Activated naive CD4-positive, alpha-beta T cell treated with anti-CD3 and anti-CD28 coated beads, Interleukin-2, amount 10 ng/mL, durations not matched to agents 7 days and 5 days (primary cell): ENCODE data around the gene UBL4B.

ENCODE experiments used
- CTCF ChIA-PET: fragments of 350-600 bp; sonication (Branson Sonifier 250); formaldehyde crosslinking; loops from one replicate; lab custom pipeline; 2021; ENCODE audit warnings: antibody characterized with exemption; lab: Charles Lee
- DNase-seq: peaks from one replicate; pipeline ENCODE4 v3.0.0-alpha.2; 2020
- H3K27ac Mint-ChIP-seq: one replicate; pipeline ENCODE4 v1.8.0; 2021; ENCODE audit warnings: mild to moderate bottlenecking, moderate library complexity, mixed read lengths
- H3K27me3 Mint-ChIP-seq: one replicate; pipeline ENCODE4 v1.8.0; 2021; ENCODE audit warnings: mild to moderate bottlenecking, mixed read lengths
- H3K36me3 Mint-ChIP-seq: one replicate; pipeline ENCODE4 v1.8.0; 2021; ENCODE audit warnings: mixed read lengths
- H3K4me1 Mint-ChIP-seq: one replicate; pipeline ENCODE4 v1.8.0; 2021; ENCODE audit warnings: mixed read lengths
- H3K4me3 Mint-ChIP-seq: one replicate; pipeline ENCODE4 v1.8.0; 2021; ENCODE audit warnings: mild to moderate bottlenecking, moderate library complexity, mixed read lengths
- H3K9me3 Mint-ChIP-seq: one replicate; pipeline ENCODE4 v1.8.0; 2021; ENCODE audit warnings: mixed read lengths

UBL4B gene

DNA sequence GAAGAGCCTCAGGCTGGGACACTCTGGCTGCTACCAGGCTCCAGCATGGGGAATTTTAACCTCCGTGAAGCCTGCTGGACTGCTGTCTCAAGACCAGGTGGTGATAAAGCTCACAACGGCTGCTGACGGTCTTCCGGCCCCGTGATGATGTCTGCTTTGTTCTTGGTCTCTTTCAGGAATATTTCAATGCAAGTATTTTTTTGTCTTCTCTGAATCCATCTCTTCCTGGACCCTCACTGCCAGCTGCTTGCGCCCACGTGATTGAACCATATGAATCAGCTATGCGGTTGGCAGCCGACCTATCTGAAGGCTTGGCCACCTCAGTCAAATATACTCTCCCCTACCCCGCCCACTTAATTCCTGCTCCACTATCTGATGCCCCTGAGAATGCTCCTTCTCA, 23.4 kb downstream of the UBL4B start:
- peak; percentile 1 for DNase-seq
- Mint-ChIP-seq H3K27me3 (peaks cover 61% of the 10 kb centered on the region), H3K4me3 (no peak overlapping the region), H3K27ac (no peak overlapping the region), H3K36me3 (no peaks in the 10 kb centered on the region), H3K4me1 (peaks cover 13% of the 10 kb centered on the region), H3K9me3 (no peaks in the 10 kb centered on the region)
- CTCF ChIA-PET, result interaction anchor here (1.3 to 1.8 kb wide), 2 partner anchors 61 to 75 kb away, joined by 3 read pairs; no protein-coding TSS in a partner anchor

DNA sequence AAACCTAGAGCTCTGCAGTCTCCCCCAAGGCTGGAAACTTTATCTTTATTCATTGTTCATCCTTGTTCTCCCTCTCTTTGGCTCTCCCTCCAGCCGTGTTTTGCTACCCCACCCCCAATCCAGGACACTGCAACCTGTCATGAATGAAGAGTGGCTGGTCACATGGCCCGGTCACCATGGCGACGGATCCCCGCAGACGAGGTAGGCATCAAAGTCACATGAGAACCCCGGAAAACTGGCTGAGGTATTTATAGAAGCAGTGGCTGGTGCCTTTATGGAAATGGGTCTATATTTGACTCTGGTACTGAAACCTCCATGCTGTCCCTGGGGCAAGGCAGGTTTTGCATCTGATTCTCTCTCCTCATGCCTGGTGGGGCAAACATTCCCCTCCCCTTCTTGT, 24.7 kb downstream of the UBL4B start:
- Mint-ChIP-seq H3K36me3 (no peaks in the 10 kb centered on the region), H3K27me3 (peaks cover 56% of the 10 kb centered on the region), H3K4me1 (peaks cover 13% of the 10 kb centered on the region), H3K27ac (no peak overlapping the region), H3K4me3 (no peak overlapping the region), H3K9me3 (no peaks in the 10 kb centered on the region)
- CTCF ChIA-PET, result interaction anchor here (0.8 kb wide), 1 partner anchor 49 kb away, joined by 3 read pairs; no protein-coding TSS in a partner anchor
- DNase-seq, result peak; percentile 72

DNA sequence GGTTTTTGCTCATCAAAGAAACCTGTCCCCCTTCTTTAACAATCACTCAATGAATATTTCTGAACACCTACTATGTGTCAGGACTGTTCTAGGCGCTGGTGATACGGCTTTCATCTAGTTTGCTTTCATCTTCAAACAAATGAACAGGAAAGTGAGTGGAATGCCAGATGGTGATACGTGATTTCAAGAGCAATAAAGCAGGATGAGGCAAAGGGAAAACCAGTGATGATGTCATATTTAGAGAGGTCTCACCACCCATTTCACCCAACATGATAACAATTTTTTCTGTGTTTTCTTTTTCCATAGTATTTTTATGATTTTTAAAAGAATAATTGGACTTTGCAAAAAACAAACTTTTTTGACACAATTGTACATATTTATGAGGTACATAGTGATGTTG, 26.7 kb downstream of the UBL4B start:
- CTCF ChIA-PET, result interaction anchor here (1.9 kb wide), 1 partner anchor 58 kb away, joined by 4 read pairs; no protein-coding TSS in a partner anchor
- Mint-ChIP-seq H3K36me3 (no peaks in the 10 kb centered on the region), H3K9me3 (no peaks in the 10 kb centered on the region), H3K4me1 (peaks cover 13% of the 10 kb centered on the region), H3K27ac (no peak overlapping the region), H3K4me3 (no peak overlapping the region), H3K27me3 (peaks cover 59% of the 10 kb centered on the region)
- DNase-seq, result no peak

DNA sequence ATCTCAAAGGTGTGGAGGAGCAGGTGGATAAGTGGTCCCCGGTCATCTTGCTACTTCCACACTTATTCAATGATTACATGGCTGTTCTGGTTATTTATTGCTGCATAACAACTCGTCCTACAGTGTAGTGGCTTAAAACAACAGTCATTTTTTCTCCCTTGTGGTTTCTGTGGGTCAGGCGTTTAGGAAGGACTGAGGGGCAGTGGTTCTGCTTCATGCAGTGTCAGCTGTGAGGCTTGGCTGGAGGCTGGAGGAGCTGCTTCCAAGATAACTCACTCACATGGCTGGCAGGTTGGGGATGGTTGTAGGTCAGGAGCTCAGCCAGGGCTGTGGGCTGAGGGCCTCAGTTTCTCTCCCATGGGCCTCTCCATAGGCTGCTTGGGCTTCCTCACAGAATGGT, 32.1 kb downstream of the UBL4B start:
- CTCF ChIA-PET, result no interaction called here
- H3K9me3 Mint-ChIP-seq, result no peaks in the 10 kb centered on the region
- no peaks in the 10 kb centered on the region for H3K36me3 Mint-ChIP-seq
- no peaks in the 10 kb centered on the region for H3K4me1 Mint-ChIP-seq
- H3K4me3 Mint-ChIP-seq, result no peak overlapping the region
- peaks cover 35% of the 10 kb centered on the region for H3K27me3 Mint-ChIP-seq
- H3K27ac Mint-ChIP-seq, result no peak overlapping the region
- DNase-seq, result no peak

DNA sequence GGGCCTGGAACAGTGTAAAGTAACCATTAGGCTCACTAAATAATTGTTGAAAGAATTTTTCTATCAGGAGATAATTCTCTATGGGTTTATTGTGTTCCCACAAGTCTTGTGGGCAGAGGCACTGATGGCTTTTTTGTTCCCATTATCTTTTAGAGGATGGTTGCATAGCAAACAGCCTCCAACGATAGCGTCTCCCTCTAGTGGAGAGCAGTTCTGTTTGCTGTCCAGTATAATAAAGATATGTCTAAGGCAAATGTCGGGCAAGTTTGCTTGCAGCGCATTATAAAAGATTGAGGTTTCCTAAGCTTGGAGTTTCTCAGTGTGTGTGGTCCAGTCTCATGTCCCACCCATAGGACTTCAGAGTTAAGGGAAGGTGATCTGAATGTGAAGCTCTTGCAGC, 36.7 kb downstream of the UBL4B start:
- no peak overlapping the region for H3K27ac Mint-ChIP-seq
- no peaks in the 10 kb centered on the region for H3K36me3 Mint-ChIP-seq
- peaks cover 8% of the 10 kb centered on the region for H3K27me3 Mint-ChIP-seq
- peaks cover 3% of the 10 kb centered on the region for H3K4me1 Mint-ChIP-seq
- DNase-seq, result no peak
- CTCF ChIA-PET, result no interaction called here
- no peaks in the 10 kb centered on the region for H3K9me3 Mint-ChIP-seq
- H3K4me3 Mint-ChIP-seq, result no peak overlapping the region

DNA sequence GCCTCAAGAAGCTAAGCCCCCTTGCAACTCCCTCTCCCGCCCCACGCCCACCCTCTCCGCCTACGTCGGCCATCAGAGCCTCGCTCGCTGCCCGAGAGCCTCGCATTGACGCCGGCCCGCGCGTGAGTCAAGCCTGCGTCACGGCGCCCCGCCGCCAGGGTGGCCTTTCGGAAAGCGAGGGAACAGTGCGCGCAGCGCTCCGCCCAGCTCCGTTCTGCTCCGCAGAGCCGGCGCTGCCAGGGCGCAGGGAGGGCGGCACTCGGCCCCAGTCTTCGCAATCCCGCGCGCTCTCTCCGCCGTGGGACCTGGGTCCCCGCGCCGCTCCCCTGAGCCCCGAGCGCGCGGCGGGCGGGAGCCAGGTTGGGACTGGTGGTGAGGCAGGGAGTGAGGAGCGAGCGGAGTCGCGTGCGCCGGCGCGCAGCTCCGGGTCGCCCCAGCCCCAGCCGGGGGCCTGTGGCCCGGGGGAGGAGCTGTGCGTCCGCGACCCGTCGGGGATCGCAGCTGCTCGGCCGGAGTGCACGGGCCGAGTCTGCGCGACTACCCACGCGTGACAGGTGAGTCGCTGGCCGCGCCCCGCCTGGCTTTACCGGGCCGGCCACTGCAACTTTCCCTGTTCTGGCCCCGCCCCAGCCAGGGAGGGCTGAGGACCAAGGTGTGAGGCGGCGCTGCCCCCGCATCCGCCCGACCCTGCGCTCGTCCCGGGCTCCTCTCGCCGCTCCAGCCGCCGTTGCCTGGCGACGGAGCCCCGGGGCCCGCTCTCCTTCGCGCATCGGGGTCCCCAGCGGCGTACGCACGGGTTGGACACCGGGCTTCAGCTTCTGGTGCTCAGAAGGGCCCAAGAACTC, 38.3 kb downstream of the UBL4B start, which contains the start of gene SLC6A17:
TSS of gene SLC6A17 (plus strand) at position 165 of the 845 bp plus-strand sequence. CDS start 16,436 bp downstream, outside the sequence.
- Mint-ChIP-seq H3K4me3 (no peak within 1 kb of the TSS), H3K27ac (no peak within 1 kb of the TSS), H3K4me1 (peaks cover 3% of the 10 kb centered on the region), H3K9me3 (no peaks in the 10 kb centered on the region), H3K27me3 (peaks cover 3% of the 10 kb centered on the region), H3K36me3 (no peaks in the 10 kb centered on the region)
- peak; percentile 39 for DNase-seq
- CTCF ChIA-PET, result no interaction called here

DNA sequence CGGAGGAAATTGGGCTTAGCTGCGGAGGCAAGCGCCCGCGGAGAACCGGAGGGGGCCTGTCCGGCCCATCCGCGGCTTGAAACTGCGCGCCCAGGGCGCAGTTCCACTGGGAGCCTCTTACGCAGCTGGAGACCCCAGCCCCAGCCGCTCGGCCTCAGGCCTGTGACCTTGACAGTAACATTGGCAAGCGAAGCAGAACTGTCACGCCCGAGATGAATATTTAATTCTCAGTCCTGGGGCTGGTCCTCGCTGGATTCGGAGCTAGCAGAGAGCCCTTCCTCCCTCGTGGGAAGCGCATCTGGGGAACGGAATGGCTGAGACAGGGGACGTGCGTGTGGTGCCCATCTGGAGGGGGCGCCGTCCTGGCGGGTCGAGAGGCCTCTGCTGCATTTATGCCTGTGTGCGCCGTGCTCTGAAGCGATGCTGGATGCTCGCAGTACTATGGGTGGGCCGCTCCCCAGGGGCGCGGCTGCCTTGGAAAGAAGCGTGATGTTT, 39.0 kb downstream of the UBL4B start:
- H3K27me3 Mint-ChIP-seq, result peaks cover 10% of the 10 kb centered on the region
- no peak overlapping the region for H3K27ac Mint-ChIP-seq
- H3K4me1 Mint-ChIP-seq, result peaks cover 3% of the 10 kb centered on the region
- H3K4me3 Mint-ChIP-seq, result no peak overlapping the region
- DNase-seq, result no peak
- CTCF ChIA-PET, result interaction anchor here (1.3 kb wide), 1 partner anchor 12 kb away, joined by 3 read pairs; no protein-coding TSS in a partner anchor
- H3K36me3 Mint-ChIP-seq, result no peaks in the 10 kb centered on the region
- no peaks in the 10 kb centered on the region for H3K9me3 Mint-ChIP-seq

DNA sequence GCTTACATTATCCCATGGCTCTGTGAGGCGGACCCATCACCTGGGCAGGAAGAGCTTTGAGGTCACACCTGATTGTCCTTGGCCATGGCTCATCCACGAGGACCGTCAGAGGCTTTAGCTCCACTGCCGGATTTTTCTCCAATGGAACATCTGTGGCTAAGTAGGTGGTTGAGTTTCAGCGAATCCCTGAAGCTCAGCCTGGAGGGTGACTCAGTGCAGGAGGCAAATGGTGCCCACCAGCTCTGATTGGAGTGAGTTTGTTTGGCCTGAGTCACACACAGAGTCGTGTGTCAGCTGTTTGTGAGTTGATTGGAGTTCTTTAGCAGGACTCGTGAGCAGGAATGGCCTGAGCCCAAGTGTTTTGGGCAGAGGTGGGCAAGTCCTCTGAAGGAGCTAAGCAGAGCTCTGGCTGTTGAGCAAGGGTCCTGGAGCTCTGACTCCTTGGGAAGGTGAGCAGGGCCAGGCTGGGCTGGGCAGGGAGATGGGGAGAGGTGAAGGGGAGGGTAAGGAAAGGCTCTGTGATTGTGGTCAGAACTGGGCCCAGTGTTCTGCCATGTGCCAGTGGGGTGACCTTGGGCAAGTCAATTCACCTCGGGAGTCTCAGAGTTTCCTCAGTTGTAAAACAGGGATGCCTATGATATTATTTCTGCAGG, 40.0 kb downstream of the UBL4B start:
- no peak overlapping the region for H3K4me3 Mint-ChIP-seq
- CTCF ChIA-PET, result interaction anchor here (1.3 to 2.1 kb wide), 2 partner anchors 11 to 90 kb away, joined by 3 to 4 read pairs; no protein-coding TSS in a partner anchor
- no peaks in the 10 kb centered on the region for H3K36me3 Mint-ChIP-seq
- peaks cover 15% of the 10 kb centered on the region for H3K27me3 Mint-ChIP-seq
- no peak for DNase-seq
- H3K9me3 Mint-ChIP-seq, result no peaks in the 10 kb centered on the region
- no peak overlapping the region for H3K27ac Mint-ChIP-seq
- H3K4me1 Mint-ChIP-seq, result peaks cover 3% of the 10 kb centered on the region

DNA sequence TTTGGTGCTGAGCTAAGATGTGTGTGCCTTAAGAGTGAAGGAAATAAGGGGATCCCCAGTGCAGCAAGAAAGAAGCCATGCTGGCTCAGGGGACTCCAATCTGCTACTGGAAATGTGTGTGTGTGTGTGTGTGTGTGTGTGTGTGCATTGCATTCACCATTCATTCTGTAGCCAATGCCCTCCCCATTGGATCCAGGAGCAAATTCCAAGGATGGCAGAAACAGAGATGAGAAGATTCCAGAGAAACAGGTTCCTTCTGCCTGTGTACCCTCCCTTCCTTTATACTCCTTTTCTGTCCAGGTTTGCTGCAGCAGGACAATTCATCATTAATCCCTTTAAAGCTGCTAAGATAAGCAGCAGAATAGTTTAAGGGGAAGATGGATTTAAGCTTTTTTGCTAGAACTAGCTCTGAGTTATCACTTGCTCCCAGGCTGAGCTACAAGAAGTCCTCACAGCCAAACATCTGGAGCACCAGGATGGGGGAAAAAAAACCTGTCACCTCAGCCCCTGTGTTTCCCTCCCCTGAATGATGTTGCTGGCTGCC, 41.2 kb downstream of the UBL4B start:
- Mint-ChIP-seq H3K27me3 (peaks cover 19% of the 10 kb centered on the region), H3K9me3 (no peaks in the 10 kb centered on the region), H3K36me3 (no peaks in the 10 kb centered on the region), H3K4me3 (no peak overlapping the region), H3K4me1 (peaks cover 3% of the 10 kb centered on the region), H3K27ac (no peak overlapping the region)
- CTCF ChIA-PET, result interaction anchor here (0.7 to 2.1 kb wide), 2 partner anchors 19 to 92 kb away, joined by 3 to 4 read pairs; no protein-coding TSS in a partner anchor
- no peak for DNase-seq

DNA sequence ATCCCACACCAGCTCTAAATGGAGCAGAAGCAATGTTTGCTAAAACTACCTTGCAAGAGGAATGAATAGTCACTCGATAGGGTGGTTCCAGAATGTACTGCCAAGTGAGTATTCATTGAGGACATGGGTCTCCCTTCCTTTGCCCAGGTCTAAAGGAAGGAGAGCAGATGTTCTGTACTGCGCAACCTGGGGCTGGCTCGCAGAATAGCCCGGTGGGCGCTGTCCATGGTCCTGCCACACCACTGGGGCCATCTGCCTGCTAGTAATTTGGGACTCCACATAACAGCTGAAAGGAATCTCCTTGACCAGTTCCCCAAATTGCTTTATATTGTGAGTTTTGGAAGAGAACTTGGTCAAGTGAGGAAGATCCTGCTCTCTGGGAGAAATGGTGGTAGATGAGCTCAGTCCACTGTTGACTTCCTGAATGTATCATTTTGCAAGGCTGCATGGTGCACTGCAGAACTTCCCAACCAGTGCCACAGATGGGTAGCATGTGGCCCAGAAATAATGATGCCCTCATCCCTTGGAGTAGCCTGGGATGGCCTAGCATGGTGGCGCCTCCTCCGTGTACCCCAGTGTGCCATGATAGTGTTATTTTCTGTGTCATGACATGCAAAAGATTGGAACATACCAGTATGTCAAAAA, 43.8 kb downstream of the UBL4B start:
- DNase-seq, result peak; percentile 77
- Mint-ChIP-seq H3K4me1 (no peaks in the 10 kb centered on the region), H3K27ac (no peak overlapping the region), H3K27me3 (peaks cover 28% of the 10 kb centered on the region), H3K4me3 (no peak overlapping the region), H3K36me3 (no peaks in the 10 kb centered on the region), H3K9me3 (no peaks in the 10 kb centered on the region)
- CTCF ChIA-PET, result interaction anchor here (0.9 kb wide), 1 partner anchor 96 kb away, joined by 3 read pairs; no protein-coding TSS in a partner anchor

DNA sequence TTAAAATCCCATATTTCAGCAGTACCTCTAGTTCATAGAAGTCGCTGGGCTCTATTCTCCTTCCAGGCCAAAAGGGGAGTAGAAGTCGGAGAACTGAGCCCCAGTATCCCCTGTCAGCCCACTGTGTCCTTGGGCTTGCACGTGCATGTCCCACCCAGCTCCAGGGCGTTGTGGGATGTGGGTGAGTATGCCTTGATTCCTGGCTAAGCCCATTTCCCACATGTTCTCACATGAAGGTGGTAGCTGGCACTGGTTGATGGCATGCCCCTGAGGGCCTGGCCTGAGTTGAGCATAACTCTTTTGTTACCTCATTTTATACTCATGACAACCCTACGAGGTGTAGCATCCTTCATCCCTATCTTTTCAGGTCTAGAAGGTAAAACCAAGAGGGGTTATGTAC, 46.0 kb downstream of the UBL4B start:
- H3K27ac Mint-ChIP-seq, result no peak overlapping the region
- DNase-seq, result no peak
- H3K9me3 Mint-ChIP-seq, result no peaks in the 10 kb centered on the region
- no peaks in the 10 kb centered on the region for H3K36me3 Mint-ChIP-seq
- H3K27me3 Mint-ChIP-seq, result peaks cover 34% of the 10 kb centered on the region
- no peak overlapping the region for H3K4me3 Mint-ChIP-seq
- CTCF ChIA-PET, result no interaction called here
- no peaks in the 10 kb centered on the region for H3K4me1 Mint-ChIP-seq

DNA sequence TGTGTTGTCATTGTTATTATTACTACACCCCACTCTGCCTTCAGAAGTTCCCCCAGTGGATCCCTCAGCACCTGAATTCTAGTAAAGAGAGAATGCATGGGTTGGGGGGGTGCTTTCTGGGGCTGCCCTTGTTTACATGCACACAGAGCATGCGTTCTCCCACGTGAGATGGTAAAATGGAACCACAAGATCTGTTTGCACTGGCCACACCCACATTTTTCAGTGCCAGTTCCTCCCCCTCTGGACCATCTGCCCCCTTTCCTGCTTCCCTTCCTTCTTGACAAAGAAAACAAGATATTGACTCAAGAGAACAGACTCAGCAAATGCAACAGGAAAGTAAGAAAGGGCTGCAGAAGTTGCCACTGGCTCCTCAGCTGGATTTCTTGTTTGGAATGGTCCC, 46.9 kb downstream of the UBL4B start:
- DNase-seq, result no peak
- H3K9me3 Mint-ChIP-seq, result no peaks in the 10 kb centered on the region
- no peak overlapping the region for H3K4me3 Mint-ChIP-seq
- H3K27ac Mint-ChIP-seq, result no peak overlapping the region
- H3K4me1 Mint-ChIP-seq, result no peaks in the 10 kb centered on the region
- CTCF ChIA-PET, result no interaction called here
- H3K36me3 Mint-ChIP-seq, result no peaks in the 10 kb centered on the region
- peaks cover 34% of the 10 kb centered on the region for H3K27me3 Mint-ChIP-seq

DNA sequence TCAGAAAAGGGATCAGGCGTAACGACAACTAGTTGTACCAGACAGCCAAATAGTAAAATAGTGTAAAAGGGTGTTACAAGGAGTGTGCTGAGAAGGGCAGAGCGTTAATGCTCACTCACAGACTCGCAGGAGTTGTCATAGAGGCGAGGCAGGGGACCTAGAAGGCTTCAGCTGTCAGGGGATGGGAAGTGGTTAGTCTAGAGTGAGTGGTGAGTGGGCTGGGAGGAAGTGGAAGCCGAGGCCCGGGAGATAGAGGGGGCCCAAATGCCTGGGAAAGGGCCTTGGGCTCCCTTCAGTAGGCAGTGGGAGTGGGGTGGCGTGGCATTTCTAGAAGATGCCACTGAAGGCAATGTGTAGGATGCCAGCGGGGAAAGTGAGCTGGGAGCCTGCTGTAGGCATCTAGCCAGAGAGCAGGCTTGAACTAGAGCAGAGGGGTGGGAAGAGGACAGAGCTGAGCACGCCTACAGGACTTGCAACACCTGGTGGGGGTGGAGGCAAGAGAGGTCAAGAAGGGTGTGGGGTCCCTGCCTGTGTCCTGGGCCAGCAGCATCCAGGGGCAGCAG, 48.4 kb downstream of the UBL4B start:
- Mint-ChIP-seq H3K27me3 (peaks cover 35% of the 10 kb centered on the region), H3K4me3 (no peak overlapping the region), H3K9me3 (no peaks in the 10 kb centered on the region), H3K27ac (no peak overlapping the region), H3K4me1 (no peaks in the 10 kb centered on the region), H3K36me3 (no peaks in the 10 kb centered on the region)
- DNase-seq, result no peak
- CTCF ChIA-PET, result no interaction called here
